Mesenchymal stem cell (in vitro differentiated cells and primary cell): Measurements from ENCODE around the gene ALPL.

Experiments used
- DNase-seq: peaks from one replicate; pipeline ENCODE4 v3.0.0-alpha.2; 2013
- H2AFZ ChIP-seq: one replicate; pipeline ENCODE4 v1.6.1; 2013; ENCODE audit warnings: low read depth, mild to moderate bottlenecking, control low read depth, inconsistent platforms, low read length, moderate library complexity
- H2AK5ac ChIP-seq: 2 replicates; pipeline ENCODE4 v1.6.1; 2013; ENCODE audit warnings: low read length, moderate library complexity, mild to moderate bottlenecking, inconsistent platforms; ENCODE audit not compliant: severe bottlenecking
- H2BK120ac ChIP-seq: one replicate; pipeline ENCODE4 v1.6.1; 2013; ENCODE audit warnings: low read depth, mild to moderate bottlenecking, inconsistent platforms, low read length, moderate library complexity
- H2BK12ac ChIP-seq, 2 experiments: one replicate each; pipeline ENCODE4 v1.6.1; 2013; ENCODE audit warnings: inconsistent platforms in 2 of 2, low read length in 2 of 2, mild to moderate bottlenecking in 2 of 2, moderate library complexity in 2 of 2, control low read depth in 1 of 2
- H2BK15ac ChIP-seq: one replicate; pipeline ENCODE4 v1.6.1; 2013; ENCODE audit warnings: mild to moderate bottlenecking, low read depth, inconsistent platforms; ENCODE audit not compliant: poor library complexity, severe bottlenecking
- H2BK5ac ChIP-seq: 2 replicates; pipeline ENCODE4 v1.6.1; 2013; ENCODE audit warnings: low read depth, mild to moderate bottlenecking, low read length, control low read depth, inconsistent platforms; ENCODE audit not compliant: poor library complexity, severe bottlenecking
- H3K14ac ChIP-seq, 2 experiments: one replicate each; pipeline ENCODE4 v1.6.1; 2013; ENCODE audit warnings: inconsistent platforms in 2 of 2, low read length in 2 of 2, control low read depth in 1 of 2, mild to moderate bottlenecking in 1 of 2, moderate library complexity in 1 of 2
- H3K18ac ChIP-seq, 2 experiments: one replicate each; pipeline ENCODE4 v1.6.1; 2013; ENCODE audit warnings: inconsistent platforms in 2 of 2, low read length in 2 of 2, control low read depth in 1 of 2, low read depth in 1 of 2, mild to moderate bottlenecking in 1 of 2
- H3K23ac ChIP-seq, 2 experiments: one replicate each; pipeline ENCODE4 v1.6.1; 2013; ENCODE audit warnings: inconsistent platforms in 2 of 2, low read length in 2 of 2, mild to moderate bottlenecking in 2 of 2, moderate library complexity in 2 of 2, control low read depth in 1 of 2
- H3K27ac ChIP-seq: 2 replicates; pipeline ENCODE4 v1.5.1; 2013; ENCODE audit warnings: mild to moderate bottlenecking, moderate library complexity, low read length, control low read depth, inconsistent platforms; ENCODE audit not compliant: poor library complexity, severe bottlenecking
- H3K27me3 ChIP-seq, 2 experiments: 2 replicates each; pipeline versions ENCODE4 v1.6.1 to v1.7.0; 2013; ENCODE audit warnings: low read length in 2 of 2, mild to moderate bottlenecking in 2 of 2, moderate library complexity in 2 of 2, control low read depth in 1 of 2, inconsistent platforms in 1 of 2; ENCODE audit not compliant: control insufficient read depth in 1 of 2, insufficient read depth in 1 of 2
- H3K36me3 ChIP-seq, 2 experiments: 2 replicates each; pipeline versions ENCODE4 v1.6.1 to v1.7.0; 2013; ENCODE audit warnings: low read length in 2 of 2, control low read depth in 1 of 2, inconsistent platforms in 1 of 2, low read depth in 1 of 2, mild to moderate bottlenecking in 1 of 2; ENCODE audit not compliant: insufficient read depth in 2 of 2, control insufficient read depth in 1 of 2
- H3K4ac ChIP-seq, 2 experiments: one replicate each; pipeline ENCODE4 v1.6.1; 2013; ENCODE audit warnings: inconsistent platforms in 2 of 2, low read length in 2 of 2, mild to moderate bottlenecking in 2 of 2, moderate library complexity in 2 of 2, control low read depth in 1 of 2, low read depth in 1 of 2
- H3K4me1 ChIP-seq: 2 replicates; pipeline ENCODE4 v1.6.1; 2013; ENCODE audit warnings: low read depth, low read length, control low read depth; ENCODE audit not compliant: control insufficient read depth, insufficient read depth
- H3K4me2 ChIP-seq: 2 replicates; pipeline ENCODE4 v1.6.1; 2013; ENCODE audit warnings: low read length, mild to moderate bottlenecking, inconsistent platforms; ENCODE audit not compliant: poor library complexity, severe bottlenecking
- H3K4me3 ChIP-seq, 2 experiments: 2 replicates each; pipeline versions ENCODE4 v1.5.1 to v1.7.0; 2013; ENCODE audit warnings: low read length in 2 of 2, mild to moderate bottlenecking in 2 of 2, control low read depth in 1 of 2, low read depth in 1 of 2; ENCODE audit not compliant: insufficient read depth in 1 of 2
- H3K79me1 ChIP-seq: replicated peaks from 2 replicates; pipeline ENCODE4 v1.6.1; 2013; ENCODE audit warnings: mild to moderate bottlenecking, control low read depth, low read length, inconsistent platforms; ENCODE audit not compliant: poor library complexity, severe bottlenecking
- H3K9ac ChIP-seq: 2 replicates; pipeline ENCODE4 v1.7.0; 2013; ENCODE audit warnings: mild to moderate bottlenecking, low read length, moderate library complexity
- H3K9me3 ChIP-seq: 2 replicates; pipeline ENCODE4 v1.7.0; 2013; ENCODE audit warnings: mild to moderate bottlenecking, low read length; ENCODE audit not compliant: control insufficient read depth
- H4K8ac ChIP-seq: one replicate; pipeline ENCODE4 v1.6.1; 2013; ENCODE audit warnings: inconsistent platforms, mild to moderate bottlenecking, low read length, moderate library complexity
- H4K91ac ChIP-seq: one replicate; pipeline ENCODE4 v1.6.1; 2013; ENCODE audit warnings: mild to moderate bottlenecking, low read length, inconsistent platforms
- WGBS: methylation state at CpG from one replicate; pipeline ENCODE4 v1.1.7; 2013; ENCODE audit warnings: mixed read lengths; 5-methylcytosine and 5-hydroxymethylcytosine counted together

The ALPL gene

DNA sequence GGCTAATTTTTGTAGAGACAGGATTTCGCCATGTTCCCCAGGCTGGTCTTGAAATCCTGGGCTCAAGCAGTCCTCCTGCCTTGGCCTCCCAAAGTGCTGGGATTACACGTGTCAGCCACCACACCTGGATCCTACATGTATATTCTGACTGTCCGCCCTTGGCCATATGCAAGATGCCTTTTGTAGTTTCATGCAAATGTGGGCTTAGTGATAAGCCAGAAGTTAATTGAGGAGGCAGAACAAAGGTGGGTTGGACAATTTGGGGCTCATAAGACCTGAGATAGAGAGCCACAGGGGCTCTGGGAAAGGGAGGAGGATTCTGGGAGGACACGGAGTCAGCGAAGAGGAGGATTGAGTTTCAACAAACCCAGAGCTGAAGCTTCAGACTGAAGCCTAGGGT is 24.9 kb downstream of the ALPL start:
- Histone ChIP-seq H2BK120ac (no peak overlapping the region), H3K18ac (no peak overlapping the region), H2BK12ac (no peak overlapping the region), H3K4ac (no peak overlapping the region), H2BK5ac (no peak overlapping the region), H3K14ac (no peak overlapping the region), H3K79me1 (no peaks in the 10 kb centered on the region), H3K9me3 (no peaks in the 10 kb centered on the region), H2BK15ac (no peak overlapping the region), H4K91ac (no peak overlapping the region), H3K9ac (no peak overlapping the region), H3K4me3 (no peak overlapping the region), H3K27ac (no peak overlapping the region), H3K36me3 (no peaks in the 10 kb centered on the region), H3K23ac (no peak overlapping the region), H3K4me2 (no peak overlapping the region), H4K8ac (no peak overlapping the region), H2AFZ (no peak overlapping the region), H2AK5ac (no peak overlapping the region), H3K4me1 (peaks cover 15% of the 10 kb centered on the region), H3K27me3 (peaks cover 0 to 28% of the 10 kb centered on the region in 2 experiments)
- no peak for DNase-seq
- WGBS, result 90% methylated on average over 5 of the region's 5 CpGs

DNA sequence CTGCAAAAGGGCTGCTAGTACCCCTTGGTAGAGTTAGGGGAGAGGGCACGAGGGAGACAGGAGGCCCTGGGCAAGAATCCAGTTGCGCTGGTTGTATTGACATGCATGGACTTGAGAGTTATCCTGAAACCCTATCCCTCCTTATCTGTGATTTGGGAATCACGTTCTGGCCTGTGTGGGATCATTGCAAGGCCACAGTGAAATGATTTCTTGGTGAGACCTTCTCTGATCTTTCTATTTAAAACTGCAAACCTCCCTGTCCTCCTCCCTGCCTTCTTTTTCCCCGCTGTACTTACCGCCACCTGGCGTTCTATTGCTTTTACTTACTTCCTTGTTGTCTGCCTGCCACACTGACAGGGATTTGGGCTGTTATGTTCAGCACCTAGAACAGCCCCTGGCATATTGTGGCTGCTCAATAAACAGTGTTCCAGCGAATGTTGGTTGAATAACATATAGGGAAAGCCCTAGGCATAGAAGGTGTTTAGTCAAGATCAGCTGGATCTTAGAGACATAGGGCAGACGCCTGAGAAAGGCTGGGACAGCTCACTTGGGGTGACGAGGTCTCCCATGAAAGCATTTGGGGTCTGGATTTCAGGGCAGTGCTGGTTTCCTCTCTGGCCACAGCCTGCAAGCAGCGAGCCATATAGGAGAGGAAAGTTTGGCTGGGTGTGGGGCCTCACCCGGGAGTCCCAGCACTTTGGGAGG is 25.6 kb downstream of the ALPL start:
- H2AK5ac ChIP-seq, result no peak overlapping the region
- 56% methylated on average over 10 of the region's 11 CpGs for WGBS
- no peak overlapping the region for H3K14ac ChIP-seq

DNA sequence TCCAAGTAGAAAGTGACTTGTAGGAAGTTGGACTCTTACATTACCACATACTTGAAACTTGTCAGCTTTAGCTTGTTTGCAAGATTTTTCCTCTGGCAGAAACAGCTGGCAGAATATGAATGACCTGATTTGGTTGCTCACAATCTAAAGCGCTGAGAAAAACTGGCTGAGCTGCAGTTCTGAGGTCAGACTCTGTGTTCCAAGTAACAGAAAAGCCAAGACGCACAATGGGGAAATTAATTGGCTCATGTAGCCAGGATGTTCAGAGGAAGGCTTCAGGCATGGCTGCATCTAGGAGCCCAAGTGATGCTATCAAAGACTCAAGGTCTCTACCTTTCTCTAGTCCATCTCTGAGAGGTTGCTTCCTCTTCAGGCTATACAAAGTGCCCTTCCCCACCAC is 27.0 kb downstream of the ALPL start:
- Histone ChIP-seq H3K4me3 (no peak overlapping the region), H3K79me1 (no peaks in the 10 kb centered on the region), H3K27ac (no peak overlapping the region), H3K4ac (no peak overlapping the region), H3K9me3 (no peaks in the 10 kb centered on the region), H3K36me3 (no peaks in the 10 kb centered on the region), H2BK120ac (no peak overlapping the region), H4K8ac (no peak overlapping the region), H3K27me3 (peaks cover 0 to 31% of the 10 kb centered on the region in 2 experiments), H2AFZ (no peak overlapping the region), H3K4me2 (no peak overlapping the region), H2BK15ac (no peak overlapping the region), H4K91ac (no peak overlapping the region), H2AK5ac (no peak overlapping the region), H3K18ac (no peak overlapping the region), H3K14ac (no peak overlapping the region), H3K4me1 (peaks cover 15% of the 10 kb centered on the region), H2BK12ac (no peak overlapping the region), H3K23ac (no peak overlapping the region), H2BK5ac (no peak overlapping the region), H3K9ac (no peak overlapping the region)
- DNase-seq, result no peak
- WGBS, result 98% methylated on average over 2 of the region's 2 CpGs

More for the DNA sequence above, 25.6 kb downstream of the ALPL start:
- DNase-seq, result peak; percentile 76
- no peak overlapping the region for H2BK15ac ChIP-seq
- no peak overlapping the region for H4K91ac ChIP-seq
- H2BK5ac ChIP-seq, result no peak overlapping the region
- peaks cover 0 to 28% of the 10 kb centered on the region in 2 experiments for H3K27me3 ChIP-seq
- no peak overlapping the region for H2BK120ac ChIP-seq
- no peak overlapping the region for H3K4ac ChIP-seq
- no peak overlapping the region for H4K8ac ChIP-seq
- H3K4me2 ChIP-seq, result no peak overlapping the region
- H3K9me3 ChIP-seq, result no peaks in the 10 kb centered on the region
- no peak overlapping the region for H3K4me3 ChIP-seq
- no peak overlapping the region for H3K9ac ChIP-seq
- H3K18ac ChIP-seq, result no peak overlapping the region
- no peak overlapping the region for H3K23ac ChIP-seq
- no peaks in the 10 kb centered on the region for H3K79me1 ChIP-seq
- peaks cover 15% of the 10 kb centered on the region for H3K4me1 ChIP-seq
- H3K36me3 ChIP-seq, result no peaks in the 10 kb centered on the region
- no peak overlapping the region for H2AFZ ChIP-seq
- H2BK12ac ChIP-seq, result no peak overlapping the region
- no peak overlapping the region for H3K27ac ChIP-seq

DNA sequence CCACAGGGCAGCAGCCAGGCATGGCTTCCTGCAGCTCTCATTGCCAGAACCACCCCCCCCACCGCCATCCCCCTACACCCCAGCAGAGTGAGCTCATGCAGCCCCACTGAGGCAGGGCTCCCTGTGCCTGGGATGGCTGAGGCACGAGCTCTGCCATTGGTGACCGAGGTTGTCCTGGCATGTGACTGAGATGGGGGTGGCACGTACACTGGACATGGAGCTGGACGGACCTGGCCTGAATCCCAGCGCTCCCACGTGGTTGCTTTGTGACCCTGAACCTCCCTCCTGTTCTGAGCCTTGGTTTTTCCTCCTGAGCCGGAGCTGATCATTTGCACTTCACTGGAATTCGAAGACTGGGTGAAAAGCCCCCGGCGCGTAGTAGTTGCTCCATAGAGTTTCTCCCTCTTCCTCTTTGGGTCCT is 28.3 kb downstream of the ALPL start:
- H3K9ac ChIP-seq, result peak overlapping the region; percentile 48
- no peak overlapping the region for H4K91ac ChIP-seq
- H3K4me1 ChIP-seq, result peaks cover 24% of the 10 kb centered on the region
- no peak overlapping the region for H4K8ac ChIP-seq
- no peak overlapping the region for H2BK12ac ChIP-seq
- no peak overlapping the region for H3K4me3 ChIP-seq
- no peak overlapping the region for H3K18ac ChIP-seq
- no peak overlapping the region for H2BK120ac ChIP-seq
- H3K4me2 ChIP-seq, result no peak overlapping the region
- H3K4ac ChIP-seq, result no peak overlapping the region
- H2BK5ac ChIP-seq, result no peak overlapping the region
- no peak overlapping the region for H3K14ac ChIP-seq
- no peak overlapping the region for H2AK5ac ChIP-seq
- no peaks in the 10 kb centered on the region for H3K9me3 ChIP-seq
- no peak overlapping the region for H3K23ac ChIP-seq
- no peak overlapping the region for H2BK15ac ChIP-seq
- H3K27me3 ChIP-seq, result peaks cover 0 to 24% of the 10 kb centered on the region in 2 experiments
- no peak overlapping the region for H2AFZ ChIP-seq
- H3K36me3 ChIP-seq, result no peaks in the 10 kb centered on the region
- DNase-seq, result no peak
- H3K79me1 ChIP-seq, result no peaks in the 10 kb centered on the region
- 70% methylated on average over 12 of the region's 12 CpGs for WGBS
- no peak overlapping the region for H3K27ac ChIP-seq
